Measurements from ENCODE around the gene CROT.

CROT gene

DNA sequence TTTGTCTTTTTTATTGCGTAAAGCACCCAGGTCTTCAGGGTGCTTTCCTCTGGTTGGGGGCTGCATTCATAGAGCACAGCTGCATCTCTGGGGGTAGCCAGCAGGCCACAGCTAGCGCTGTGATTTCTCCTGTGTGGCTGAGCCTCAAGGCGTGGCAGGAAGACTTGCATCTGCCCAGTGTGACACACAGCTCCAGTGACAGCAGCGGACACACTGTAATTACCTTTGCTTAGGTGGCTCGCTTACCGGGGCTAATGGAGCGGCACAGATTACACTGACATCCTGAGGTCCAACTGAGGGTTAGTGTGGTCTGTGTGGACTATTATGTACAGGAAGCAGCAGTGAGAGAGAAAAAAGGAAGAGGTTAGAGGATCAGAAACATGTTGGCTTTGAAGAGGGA lies 102.9 kb downstream of the CROT start:
- no peak for DNase-seq (ENCODE audit: low spot score)
- Histone ChIP-seq H3K27ac (no peak overlapping the region), H3K4me3 (no peak overlapping the region)
- TF ChIP-seq, protein P1, sequence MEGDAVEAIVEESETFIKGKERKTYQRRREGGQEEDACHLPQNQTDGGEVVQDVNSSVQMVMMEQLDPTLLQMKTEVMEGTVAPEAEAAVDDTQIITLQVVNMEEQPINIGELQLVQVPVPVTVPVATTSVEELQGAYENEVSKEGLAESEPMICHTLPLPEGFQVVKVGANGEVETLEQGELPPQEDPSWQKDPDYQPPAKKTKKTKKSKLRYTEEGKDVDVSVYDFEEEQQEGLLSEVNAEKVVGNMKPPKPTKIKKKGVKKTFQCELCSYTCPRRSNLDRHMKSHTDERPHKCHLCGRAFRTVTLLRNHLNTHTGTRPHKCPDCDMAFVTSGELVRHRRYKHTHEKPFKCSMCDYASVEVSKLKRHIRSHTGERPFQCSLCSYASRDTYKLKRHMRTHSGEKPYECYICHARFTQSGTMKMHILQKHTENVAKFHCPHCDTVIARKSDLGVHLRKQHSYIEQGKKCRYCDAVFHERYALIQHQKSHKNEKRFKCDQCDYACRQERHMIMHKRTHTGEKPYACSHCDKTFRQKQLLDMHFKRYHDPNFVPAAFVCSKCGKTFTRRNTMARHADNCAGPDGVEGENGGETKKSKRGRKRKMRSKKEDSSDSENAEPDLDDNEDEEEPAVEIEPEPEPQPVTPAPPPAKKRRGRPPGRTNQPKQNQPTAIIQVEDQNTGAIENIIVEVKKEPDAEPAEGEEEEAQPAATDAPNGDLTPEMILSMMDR (IDR thresholded peaks at IDR 0.05): no peak

All from coronary artery (tissue), 2 donors.